Measurements from ENCODE around the gene THSD4. TPM values are rescaled to one million over a fixed set of nuclear protein-coding genes. Genes with fewer than 3 reads are reported as not detected.

Gene THSD4
- total and polyA plus RNA-seq, 7 donors = 0.21 to 3.1 (median 1.8) TPM

- TF ChIP-seq CTCF (IDR thresholded peaks at IDR 0.05) = no peak
- DNase-seq = no peak
- Histone ChIP-seq H3K4me1 (peaks cover 5% of the 10 kb centered on the region), H3K9me3 (no peaks in the 10 kb centered on the region), H3K27ac (no peak overlapping the region), H3K4me3 (no peak overlapping the region), H3K27me3 (ENCODE audit: insufficient read depth in 3 of 3, low read length in 2 of 3) (no peaks in the 10 kb centered on the region), H3K36me3 (ENCODE audit: insufficient read depth in 1 of 2, low read depth in 1 of 2) (no peaks in the 10 kb centered on the region)
- no peak for ATAC-seq
- WGBS, 3 donors = 74 to 81% (median 79%) methylated on average over 8 of the region's 8 CpGs
- intact Hi-C loops (cut with DNase I) = loop anchor here (2.0 to 10.0 kb wide), 3 partner anchors 281 to 433 kb away; no protein-coding TSS in a partner anchor
Observed at GRCh38 chr15:71447328-71448250, 332.3 kb downstream of the THSD4 start.

DNA sequence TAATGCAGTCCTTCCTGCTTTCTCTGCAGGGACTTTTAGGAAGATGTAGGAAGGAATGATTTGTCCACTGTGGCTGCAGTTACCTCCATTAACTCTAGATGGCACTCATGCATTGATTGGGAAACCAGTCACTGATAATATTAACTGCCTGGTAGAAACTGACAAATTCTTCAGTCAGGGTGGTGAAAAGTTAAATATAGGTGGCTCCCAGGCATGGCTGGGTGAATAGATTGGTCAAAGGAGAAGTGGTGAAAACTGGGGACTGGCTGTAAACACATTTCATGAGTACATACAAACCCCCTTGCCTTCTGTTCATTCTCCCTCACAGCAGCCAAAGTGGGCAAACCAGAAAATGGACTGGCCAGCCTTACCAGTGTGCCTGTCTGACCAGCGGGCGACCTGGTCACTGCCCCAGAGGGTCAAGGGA, 333.4 kb downstream of the THSD4 start:
- no peak overlapping the region for H3K27ac ChIP-seq
- H3K27me3 ChIP-seq (ENCODE audit: insufficient read depth in 3 of 3, low read length in 2 of 3) = no peaks in the 10 kb centered on the region
- DNase-seq (no peak), ATAC-seq (peak; percentile 61 to 82 (median 73))
- peaks cover 5% of the 10 kb centered on the region for H3K4me1 ChIP-seq
- no peaks in the 10 kb centered on the region for H3K9me3 ChIP-seq
- intact Hi-C loops (cut with DNase I) = loop anchor here (1.0 to 10.0 kb wide), 4 partner anchors 280 to 434 kb away; no protein-coding TSS in a partner anchor
- H3K4me3 ChIP-seq = no peak overlapping the region
- no peaks in the 10 kb centered on the region for H3K36me3 ChIP-seq (ENCODE audit: insufficient read depth in 1 of 2, low read depth in 1 of 2)
- 63 to 70% (median 65%) methylated on average over 2 of the region's 2 CpGs for WGBS, 3 donors
- TF ChIP-seq CTCF (IDR thresholded peaks at IDR 0.05) = peak; percentile 88

GRCh38 chr15:71449363-71449762, 334.1 kb downstream of the THSD4 start:
- WGBS, 3 donors = 62% methylated on average over 3 of the region's 3 CpGs
- H3K4me1 ChIP-seq = peaks cover 5% of the 10 kb centered on the region
- no peaks in the 10 kb centered on the region for H3K36me3 ChIP-seq (ENCODE audit: insufficient read depth in 1 of 2, low read depth in 1 of 2)
- no peak overlapping the region for H3K27ac ChIP-seq
- intact Hi-C loops (cut with DNase I) = loop anchor here (1.0 to 10.0 kb wide), 4 partner anchors 279 to 435 kb away; no protein-coding TSS in a partner anchor
- DNase-seq = no peak
- no peaks in the 10 kb centered on the region for H3K27me3 ChIP-seq (ENCODE audit: insufficient read depth in 3 of 3, low read length in 2 of 3)
- no peaks in the 10 kb centered on the region for H3K9me3 ChIP-seq
- H3K4me3 ChIP-seq = no peak overlapping the region
- no peak for ATAC-seq
- TF ChIP-seq CTCF (IDR thresholded peaks at IDR 0.05) = no peak

GRCh38 chr15:71449956-71450355, 334.7 kb downstream of the THSD4 start:
- H3K36me3 ChIP-seq (ENCODE audit: insufficient read depth in 1 of 2, low read depth in 1 of 2) = no peaks in the 10 kb centered on the region
- no peaks in the 10 kb centered on the region for H3K27me3 ChIP-seq (ENCODE audit: insufficient read depth in 3 of 3, low read length in 2 of 3)
- no peaks in the 10 kb centered on the region for H3K9me3 ChIP-seq
- DNase-seq = no peak
- TF ChIP-seq CTCF (IDR thresholded peaks at IDR 0.05) = no peak
- no peak overlapping the region for H3K4me3 ChIP-seq
- intact Hi-C loops (cut with DNase I) = loop anchor here (1.0 to 10.0 kb wide), 5 partner anchors 201 to 435 kb away; no protein-coding TSS in a partner anchor
- H3K27ac ChIP-seq = no peak overlapping the region
- peaks cover 7% of the 10 kb centered on the region for H3K4me1 ChIP-seq
- 64 to 70% (median 67%) methylated on average over 5 of the region's 5 CpGs for WGBS, 3 donors
- ATAC-seq = no peak
